Colonic mucosa (tissue), 4 donors: ENCODE results near the gene TMEM272. TPM values are rescaled to one million over a fixed set of nuclear protein-coding genes. Genes with fewer than 3 reads are reported as not detected.

ENCODE experiments used
- DNase-seq: peaks from one replicate; pipeline ENCODE4 v3.0.0-alpha.2; 2020
- H3K27ac ChIP-seq: fragments of 200-600 bp; one replicate; pipeline ENCODE4 v1.8.0; 2021
- H3K27me3 ChIP-seq: fragments of 200-600 bp; one replicate; pipeline ENCODE4 v1.8.0; 2021
- H3K36me3 ChIP-seq: fragments of 200-600 bp; one replicate; pipeline ENCODE4 v1.8.0; 2021
- H3K4me1 ChIP-seq: fragments of 200-600 bp; one replicate; pipeline ENCODE4 v1.8.0; 2021; ENCODE audit warnings: mild to moderate bottlenecking
- H3K4me3 ChIP-seq: fragments of 200-600 bp; one replicate; pipeline ENCODE4 v1.8.0; 2021
- H3K9ac ChIP-seq, 2 donors: one replicate each; pipeline ENCODE4 v1.7.0; 2013; ENCODE audit warnings: control low read depth in 2 of 2, low read depth in 2 of 2, low read length in 2 of 2
- H3K9me3 ChIP-seq: fragments of 200-600 bp; one replicate; pipeline ENCODE4 v1.8.0; 2021
- CTCF ChIP-seq: fragments of 200-600 bp; IDR thresholded peaks from one replicate; pipeline ENCODE4 v1.8.0; 2022; ENCODE audit warnings: antibody characterized with exemption, mild to moderate bottlenecking
- intact Hi-C: fragments of 100-400 bp; cut with DNase I; formaldehyde crosslinking; loops from one replicate; pipeline ENCODE4 v1.14.1; 2022
- total RNA-seq, 2 donors: library from RNA; stranded (reverse); fragmentation: NEBNext Ultra II Directional in 1 of 2; extraction: Animal tissue kit (Norgen Biotek cat#: 25700) in 1 of 2; gene quantifications; one replicate each; pipeline ENCODE4 v1.2.1, GENCODE V29; 2021
- donor health status: healthy.
- donor health status: DM: no; HTN: no; CAD: no.
- donor health status: DM: no; HTN: no; CAD: no.

TMEM272 gene
- total RNA-seq, 2 donors from 2014 or later, result 0.12 TPM; not detected in 1

DNA sequence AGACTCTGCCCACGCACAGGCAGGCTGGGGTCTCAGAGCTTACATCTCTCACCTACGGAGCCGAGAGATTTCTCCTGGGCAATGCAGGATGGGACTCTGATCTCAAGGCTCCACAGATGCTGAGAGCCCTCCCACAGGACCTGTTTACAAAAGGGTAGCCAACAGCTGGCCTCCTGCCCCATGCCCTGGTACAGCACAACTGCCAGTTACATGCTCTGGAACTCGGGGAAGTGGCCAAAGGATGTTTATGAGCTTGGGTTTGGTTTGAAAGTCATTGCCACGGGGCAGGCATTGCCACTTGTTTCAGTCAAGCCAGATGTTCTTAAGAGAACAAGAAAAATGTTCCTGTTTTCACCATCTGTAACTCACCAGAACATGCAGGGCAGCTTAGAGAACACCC lies 44.5 kb downstream of the TMEM272 start:
- TF ChIP-seq CTCF, result no peak
- no peak overlapping the region for H3K9ac ChIP-seq
- peaks cover 13% of the 10 kb centered on the region for H3K4me1 ChIP-seq
- no peak for DNase-seq
- no peak overlapping the region for H3K27ac ChIP-seq
- H3K4me3 ChIP-seq, result no peak overlapping the region
- no peaks in the 10 kb centered on the region for H3K27me3 ChIP-seq
- no peaks in the 10 kb centered on the region for H3K9me3 ChIP-seq
- H3K36me3 ChIP-seq, result no peaks in the 10 kb centered on the region
- intact Hi-C loops, result loop anchor here (5.0 kb wide), 1 partner anchor 218 kb away; the partner anchor contains the start of gene WDFY2

DNA sequence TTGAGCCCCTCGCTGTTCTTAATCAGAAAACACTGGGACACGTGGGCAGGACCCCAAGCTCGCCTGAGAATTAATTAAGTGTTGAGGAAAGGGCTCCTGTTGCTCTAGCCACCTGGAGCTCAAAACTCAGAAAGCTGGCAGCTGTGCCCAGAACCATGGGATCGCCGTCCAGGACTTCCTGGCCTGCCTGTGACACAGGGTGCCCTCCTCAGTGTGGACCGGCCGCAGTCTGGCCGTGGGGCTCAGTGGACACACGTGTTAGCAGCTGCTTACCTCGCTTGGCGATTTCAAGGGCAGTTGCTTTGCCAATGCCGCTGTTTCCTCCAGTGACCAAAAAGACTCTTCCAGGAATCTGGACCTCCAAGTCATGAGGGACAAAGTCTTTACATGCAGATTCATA lies 45.7 kb downstream of the TMEM272 start:
- intact Hi-C loops, result loop anchor here (5.0 to 10.0 kb wide), 2 partner anchors 362 to 674 kb away; no protein-coding TSS in a partner anchor
- H3K9me3 ChIP-seq, result no peaks in the 10 kb centered on the region
- no peak overlapping the region for H3K4me3 ChIP-seq
- H3K36me3 ChIP-seq, result no peaks in the 10 kb centered on the region
- H3K4me1 ChIP-seq, result peaks cover 13% of the 10 kb centered on the region
- TF ChIP-seq CTCF, result no peak
- H3K27ac ChIP-seq, result no peak overlapping the region
- no peak for DNase-seq
- H3K27me3 ChIP-seq, result no peaks in the 10 kb centered on the region
- no peak overlapping the region for H3K9ac ChIP-seq

DNA sequence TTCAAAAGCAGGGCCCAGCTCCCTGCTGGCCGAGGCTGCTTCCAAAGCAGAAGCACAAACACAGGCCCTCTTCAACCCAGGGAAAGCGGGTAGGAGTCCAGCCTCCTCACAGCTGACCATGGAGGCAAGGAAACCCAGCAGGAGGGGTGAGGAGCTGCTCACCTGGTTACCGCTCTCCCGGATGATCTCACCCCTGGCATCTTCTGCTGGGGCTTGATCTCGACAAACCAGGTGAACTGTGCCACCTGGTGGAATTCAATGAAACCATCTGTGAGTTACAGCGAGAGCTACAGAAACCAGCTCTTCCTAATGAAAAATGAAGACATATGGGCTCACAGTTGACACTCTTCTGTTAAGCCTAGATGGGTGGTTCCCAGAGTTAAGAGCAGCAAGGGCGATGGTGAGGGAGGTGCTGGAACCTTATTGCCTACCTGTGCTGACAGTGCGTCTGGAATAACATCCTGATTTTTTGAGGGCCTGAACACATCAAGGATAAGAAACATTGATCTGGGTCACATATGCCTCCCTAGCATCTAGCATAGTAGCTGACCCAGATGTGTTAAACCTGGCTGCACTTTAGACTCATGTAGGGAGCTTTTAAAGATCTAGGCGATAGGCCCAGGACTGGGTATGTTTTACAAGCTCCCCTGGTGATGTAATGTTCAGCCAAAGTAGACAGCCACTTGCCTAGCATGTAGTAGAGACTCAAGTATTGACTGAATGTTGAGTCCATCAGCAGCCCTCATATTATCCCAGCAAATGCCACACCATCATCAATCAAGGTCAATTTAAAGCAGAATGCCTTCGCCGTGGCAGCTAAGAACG lies 47.1 kb downstream of the TMEM272 start:
- no peaks in the 10 kb centered on the region for H3K9me3 ChIP-seq
- no peak overlapping the region for H3K4me3 ChIP-seq
- no peak overlapping the region for H3K27ac ChIP-seq
- no peaks in the 10 kb centered on the region for H3K27me3 ChIP-seq
- DNase-seq, result peak; percentile 42
- intact Hi-C loops, result loop anchor here (5.0 to 10.0 kb wide), 2 partner anchors 361 to 673 kb away; no protein-coding TSS in a partner anchor
- peak; percentile 43 for TF ChIP-seq CTCF
- peaks cover 7% of the 10 kb centered on the region for H3K4me1 ChIP-seq
- no peak overlapping the region for H3K9ac ChIP-seq
- no peaks in the 10 kb centered on the region for H3K36me3 ChIP-seq

DNA sequence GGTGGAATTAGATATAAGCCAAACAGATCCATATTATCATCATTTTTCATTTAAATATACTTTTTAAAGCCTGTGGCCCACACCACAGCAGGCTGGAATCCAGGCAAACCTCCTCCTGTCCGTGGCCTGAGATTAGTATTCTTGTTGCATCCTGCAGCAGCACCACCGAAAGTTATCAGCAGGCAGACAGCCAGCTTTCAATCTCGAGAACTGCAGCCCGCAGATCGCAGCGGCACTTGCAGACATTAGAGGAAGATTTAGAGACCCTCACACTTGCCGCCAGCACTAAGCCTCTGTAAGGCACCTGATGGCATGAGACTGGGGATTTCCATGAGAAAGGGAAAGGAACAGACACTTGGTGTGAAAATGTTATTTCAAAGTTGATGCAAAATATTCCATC lies 48.4 kb downstream of the TMEM272 start:
- intact Hi-C loops, result loop anchor here (5.0 to 10.0 kb wide), 2 partner anchors 359 to 672 kb away; no protein-coding TSS in a partner anchor
- H3K27ac ChIP-seq, result no peak overlapping the region

GRCh38 chr13:51795419-51795818 lies 49.6 kb downstream of the TMEM272 start:
- no peak for TF ChIP-seq CTCF
- DNase-seq, result no peak
- Histone ChIP-seq H3K9me3 (no peaks in the 10 kb centered on the region), H3K4me3 (no peak overlapping the region), H3K27ac (no peak overlapping the region), H3K4me1 (no peaks in the 10 kb centered on the region), H3K36me3 (no peaks in the 10 kb centered on the region), H3K9ac (no peak overlapping the region), H3K27me3 (no peaks in the 10 kb centered on the region)
- intact Hi-C loops, result loop anchor here (5.0 to 10.0 kb wide), 2 partner anchors 358 to 671 kb away; no protein-coding TSS in a partner anchor

More for the DNA sequence above, 48.4 kb downstream of the TMEM272 start:
- H3K9me3 ChIP-seq, result no peaks in the 10 kb centered on the region
- no peaks in the 10 kb centered on the region for H3K27me3 ChIP-seq
- TF ChIP-seq CTCF, result no peak
- H3K36me3 ChIP-seq, result no peaks in the 10 kb centered on the region
- H3K4me1 ChIP-seq, result no peaks in the 10 kb centered on the region
- no peak overlapping the region for H3K4me3 ChIP-seq
- no peak overlapping the region for H3K9ac ChIP-seq
- no peak for DNase-seq
